Measurements from ENCODE around the gene POLR3A.

- TF ChIP-seq RAD21 (conservative IDR thresholded peaks at IDR 0.05) (no peak), CTCF (IDR thresholded peaks at IDR 0.05; ENCODE audit: poor library complexity, severe bottlenecking) (no peak), EZH2 (IDR thresholded peaks at IDR 0.05; ENCODE audit: borderline replicate concordance, insufficient read depth, low read length, poor library complexity, severe bottlenecking) (no peak), POLR2AphosphoS5 (IDR thresholded peaks at IDR 0.05) (no peak), EP300 (conservative IDR thresholded peaks at IDR 0.05; ENCODE audit: poor library complexity, severe bottlenecking) (no peak), TAF1 (IDR thresholded peaks at IDR 0.05; ENCODE audit: low read depth) (no peak), REST (IDR thresholded peaks at IDR 0.05; ENCODE audit: borderline replicate concordance) (no peak)
Observed at GRCh38 chr10:77925410-77925794, 103.9 kb downstream of the POLR3A start.

Measured in neural cell (in vitro differentiated cells).